HepG2 (cell line): ENCODE data around the gene COBL. TPM values are rescaled to one million over a fixed set of nuclear protein-coding genes. Genes with fewer than 3 reads are reported as not detected.

Experiments used
- ATAC-seq: fragments of 200-7000 bp; cut with Tn5 transposase; 3 replicates; pipeline ENCODE4 v1.9.1; 2020; ENCODE audit warnings: mild to moderate bottlenecking, moderate library complexity
- BruUV-seq: library from RNA; stranded (reverse); fragments of 400-500 nt; replicated peaks from 2 replicates; lab custom pipeline; 2021; lab: Mats Ljungman, UMichigan
- CTCF ChIA-PET: fragments of 300-600 bp; formaldehyde crosslinking; extraction: SDS; loops from one replicate; lab custom pipeline; 2021; ENCODE audit warnings: low total read pairs, inconsistent platforms, low intra/inter-chr PET ratio; lab: Yijun Ruan, JAX
- POLR2A ChIA-PET: fragments of 350-600 bp; sonication (Branson Sonifier 250); formaldehyde crosslinking; loops from one replicate; lab custom pipeline; 2020; ENCODE audit warnings: antibody characterized with exemption, inconsistent platforms; lab: Yijun Ruan, JAX
- DNase-seq: peaks from one replicate; pipeline ENCODE4 v3.0.0-alpha.2; 2015; ENCODE audit warnings: low spot score
- FAIRE-seq: peaks from 3 replicates; lab custom pipeline; 2011; peaks lifted over from hg19 to GRCh38; lab: Jason Lieb, UNC
- H2AFZ ChIP-seq: one replicate; pipeline ENCODE4 v1.6.1; 2011; ENCODE audit warnings: low read length, inconsistent platforms
- H3K27ac ChIP-seq: fragments of 300-600 bp; 3 replicates; pipeline ENCODE4 v1.8.0; 2011; ENCODE audit warnings: mixed run types, mild to moderate bottlenecking, mixed read lengths, low read length, inconsistent platforms; ENCODE audit not compliant: insufficient read depth; ENCODE audit errors: extremely low read length
- H3K27me3 ChIP-seq, 2 experiments: fragments of 200-600 bp in 1 of 2; 2 replicates in 1 of 2; 3 replicates in 1 of 2; pipeline versions ENCODE4 v1.6.0 to v1.8.0; 2011; ENCODE audit warnings: low read length in 2 of 2, mild to moderate bottlenecking in 2 of 2, moderate library complexity in 2 of 2, inconsistent platforms in 1 of 2; ENCODE audit not compliant: insufficient read depth in 2 of 2, control insufficient read depth in 1 of 2
- H3K36me3 ChIP-seq, 2 experiments: fragments of 200-600 bp in 1 of 2; replicated peaks in 1 of 2; 2 replicates in 1 of 2; 3 replicates in 1 of 2; pipeline versions ENCODE4 v1.5.1 to v1.8.0; 2011; ENCODE audit warnings: low read length in 2 of 2, inconsistent platforms in 1 of 2; ENCODE audit not compliant: insufficient read depth in 2 of 2, control insufficient read depth in 1 of 2
- H3K4me1 ChIP-seq: 2 replicates; pipeline ENCODE4 v1.5.1; 2012; ENCODE audit warnings: low read length, inconsistent platforms; ENCODE audit not compliant: insufficient read depth
- H3K4me2 ChIP-seq: 2 replicates; pipeline ENCODE4 v1.6.0; 2011; ENCODE audit warnings: low read depth, low read length, inconsistent platforms
- H3K4me3 ChIP-seq, 3 experiments: fragments of 200-600 bp in 1 of 3; sonication (generic), shearing (Covaris generic) in 1 of 3; replicated peaks in 1 of 3; 2 replicates each; pipeline ENCODE4 v1.5.1; 2011 to 2016; ENCODE audit warnings: low read length in 3 of 3, inconsistent platforms in 2 of 3, low read depth in 2 of 3, mild to moderate bottlenecking in 2 of 3, control low read depth in 1 of 3, mixed read lengths in 1 of 3; ENCODE audit not compliant: insufficient read depth in 1 of 3
- H3K79me2 ChIP-seq: one replicate; pipeline ENCODE4 v1.6.1; 2011; ENCODE audit warnings: low read length, inconsistent platforms; ENCODE audit not compliant: insufficient read depth
- H3K9ac ChIP-seq: 2 replicates; pipeline ENCODE4 v1.6.0; 2011; ENCODE audit warnings: mild to moderate bottlenecking, low read depth, low read length, inconsistent platforms; ENCODE audit not compliant: insufficient read depth
- H3K9me3 ChIP-seq: 2 replicates; pipeline ENCODE4 v1.5.1; 2012; ENCODE audit warnings: mild to moderate bottlenecking, low read length
- H4K20me1 ChIP-seq: 2 replicates; pipeline ENCODE4 v1.6.0; 2011; ENCODE audit warnings: inconsistent platforms, mild to moderate bottlenecking, low read length, moderate library complexity; ENCODE audit not compliant: insufficient read depth
- ADNP ChIP-seq: sonication (generic); formaldehyde crosslinking; IDR thresholded peaks from 2 replicates; pipeline ENCODE4 v1.4.0; 2020; ENCODE audit warnings: missing genetic modification reagents
- ELF1 ChIP-seq: sonication (generic); formaldehyde crosslinking; IDR thresholded peaks from 2 replicates; pipeline ENCODE4 v1.4.0; 2020; ENCODE audit warnings: missing genetic modification reagents
- FOXO4 ChIP-seq: sonication (generic); formaldehyde crosslinking; conservative IDR thresholded peaks from 2 replicates; pipeline ENCODE4 v1.8.1; 2023; ENCODE audit warnings: missing genetic modification reagents
- GTF3A ChIP-seq: sonication (generic); formaldehyde crosslinking; conservative IDR thresholded peaks from 2 replicates; pipeline ENCODE4 v1.4.0; 2020; ENCODE audit warnings: mild to moderate bottlenecking, missing genetic modification reagents
- HINFP ChIP-seq: sonication (generic); formaldehyde crosslinking; IDR thresholded peaks from 2 replicates; pipeline ENCODE4 v1.4.0; 2020; ENCODE audit warnings: low read depth, mild to moderate bottlenecking, missing genetic modification reagents
- KDM4B ChIP-seq: sonication (generic); formaldehyde crosslinking; IDR thresholded peaks from 2 replicates; pipeline ENCODE4 v1.4.0; 2020; ENCODE audit warnings: missing genetic modification reagents
- REPIN1 ChIP-seq: sonication (generic); formaldehyde crosslinking; IDR thresholded peaks from 2 replicates; pipeline ENCODE4 v1.8.0; 2022; ENCODE audit warnings: missing genetic modification reagents, low read depth, mild to moderate bottlenecking, borderline replicate concordance
- SSRP1 ChIP-seq: IDR thresholded peaks from 2 replicates; pipeline ENCODE4 v1.6.1; 2016; ENCODE audit warnings: control low read depth
- TMF1 ChIP-seq: sonication (generic); formaldehyde crosslinking; IDR thresholded peaks from 2 replicates; pipeline ENCODE4 v1.8.1; 2022; ENCODE audit warnings: low read depth, missing genetic modification reagents
- ZBTB42 ChIP-seq: sonication (generic); formaldehyde crosslinking; IDR thresholded peaks from 2 replicates; pipeline ENCODE4 v1.5.0; 2020; ENCODE audit warnings: mild to moderate bottlenecking, missing genetic modification reagents
- ZNF343 ChIP-seq: sonication (generic); formaldehyde crosslinking; IDR thresholded peaks from 2 replicates; pipeline ENCODE4 v1.4.0; 2020; ENCODE audit warnings: mild to moderate bottlenecking, missing genetic modification reagents
- WGBS: methylation state at CpG from one replicate; pipeline ENCODE4 v1.1.6; 2017; ENCODE audit warnings: low lambda C conversion rate; 5-methylcytosine and 5-hydroxymethylcytosine counted together
- in situ Hi-C: cut with HindIII; loops from 2 replicates; pipeline ENCODE4 v1.10.0; 2017; ENCODE audit warnings: low pct_unique_long_range_greater_than_20kb; ENCODE audit not compliant: extremely low pct_ligation_motif_present
- intact Hi-C: fragments of 100-400 bp; cut with micrococcal nuclease; formaldehyde crosslinking; loops from one replicate; pipeline ENCODE4 v1.10.0; 2022; ENCODE audit not compliant: unreplicated experiment
- polyA plus RNA-seq, 8 experiments: library from polyadenylated mRNA; depleted of rRNA in 3 of 8; stranded (reverse) in 7 of 8; unstranded in 1 of 8; fragments of >200 nt; fragmentation: Illumina TruSeq in 4 of 8; extraction: Trizol in 4 of 8; gene quantifications; 2 replicates each; pipeline versions ENCODE4 v1.2.1 to v1.2.3, GENCODE V29; 2011 to 2016; ENCODE audit warnings: low read depth in 4 of 8, missing spikeins in 1 of 8, mixed read lengths in 1 of 8; ENCODE audit not compliant: insufficient read depth in 1 of 8
- total RNA-seq, 5 experiments: library from RNA; depleted of rRNA; stranded (reverse); fragments of >200 nt; fragmentation: Illumina TruSeq; extraction: Trizol; gene quantifications; 2 replicates each; pipeline ENCODE4 v1.2.3, GENCODE V29; 2016; ENCODE audit warnings: low read depth in 1 of 5
- TF ChIP-seq, protein P1 (sequence below): IDR thresholded peaks from 2 replicates; pipeline ENCODE4 v1.6.1; 2016; ENCODE audit warnings: missing compliant biosample characterization, missing genetic modification reagents, borderline replicate concordance
- TF ChIP-seq, protein P2 (sequence below): sonication (generic); formaldehyde crosslinking; IDR thresholded peaks from 2 replicates; pipeline ENCODE4 v1.5.1; 2020; ENCODE audit warnings: mild to moderate bottlenecking, missing genetic modification reagents, borderline replicate concordance
- TF ChIP-seq, protein P3 (sequence below): sonication (generic); formaldehyde crosslinking; IDR thresholded peaks from 2 replicates; pipeline ENCODE4 v1.4.0; 2020; ENCODE audit warnings: low read depth, missing genetic modification reagents

COBL gene
- total and polyA plus RNA-seq, 2 of the 13 experiments (the other 11 are each of a cell fraction or from before 2014, with no cell fraction given), result 3.8 to 4.9 TPM

- Histone ChIP-seq H3K9me3 (no peaks in the 10 kb centered on the region), H3K27ac (no peak overlapping the region), H3K36me3 (peaks cover 2% of the 10 kb centered on the region in 2 experiments; a peak in 2 of 5 replicates), H3K4me1 (no peaks in the 10 kb centered on the region), H3K4me2 (no peak overlapping the region), H3K27me3 (no peaks in the 10 kb centered on the region), H4K20me1 (0 out of 2 replicates have a peak, but pooled peaks cover 5% of the 10 kb centered on the region), H3K4me3 (no peak overlapping the region), H3K9ac (no peak overlapping the region), H2AFZ (no peak overlapping the region), H3K79me2 (no peaks in the 10 kb centered on the region)
- intact Hi-C loops (no loop called here), in situ Hi-C loops (no loop called here)
- FAIRE-seq (no peak), ATAC-seq (no peak), DNase-seq (no peak)
- ChIA-PET CTCF (no interaction called here), POLR2A (no interaction called here)
- BruUV-seq, result no TSS peak
- 99% methylated on average over 7 of the region's 7 CpGs for WGBS
- no peak for TF ChIP-seq KDM4B (CRISPR knock-in tag)
- no peak for TF ChIP-seq ZBTB42 (CRISPR knock-in tag)
- no peak for TF ChIP-seq GTF3A (CRISPR knock-in tag)
- no peak for TF ChIP-seq TMF1 (CRISPR knock-in tag)
- no peak for TF ChIP-seq ADNP
- TF ChIP-seq SSRP1 (CRISPR knock-in tag), result no peak
- no peak for TF ChIP-seq ELF1 (CRISPR knock-in tag)
- TF ChIP-seq FOXO4 (CRISPR knock-in tag), result no peak
- no peak for TF ChIP-seq REPIN1
- no peak for TF ChIP-seq ZNF343 (CRISPR knock-in tag)
- TF ChIP-seq, protein P1, sequence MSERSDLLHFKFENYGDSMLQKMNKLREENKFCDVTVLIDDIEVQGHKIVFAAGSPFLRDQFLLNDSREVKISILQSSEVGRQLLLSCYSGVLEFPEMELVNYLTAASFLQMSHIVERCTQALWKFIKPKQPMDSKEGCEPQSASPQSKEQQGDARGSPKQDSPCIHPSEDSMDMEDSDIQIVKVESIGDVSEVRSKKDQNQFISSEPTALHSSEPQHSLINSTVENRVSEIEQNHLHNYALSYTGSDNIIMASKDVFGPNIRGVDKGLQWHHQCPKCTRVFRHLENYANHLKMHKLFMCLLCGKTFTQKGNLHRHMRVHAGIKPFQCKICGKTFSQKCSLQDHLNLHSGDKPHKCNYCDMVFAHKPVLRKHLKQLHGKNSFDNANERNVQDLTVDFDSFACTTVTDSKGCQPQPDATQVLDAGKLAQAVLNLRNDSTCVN (CRISPR knock-in tag), result no peak
- TF ChIP-seq, protein P2, sequence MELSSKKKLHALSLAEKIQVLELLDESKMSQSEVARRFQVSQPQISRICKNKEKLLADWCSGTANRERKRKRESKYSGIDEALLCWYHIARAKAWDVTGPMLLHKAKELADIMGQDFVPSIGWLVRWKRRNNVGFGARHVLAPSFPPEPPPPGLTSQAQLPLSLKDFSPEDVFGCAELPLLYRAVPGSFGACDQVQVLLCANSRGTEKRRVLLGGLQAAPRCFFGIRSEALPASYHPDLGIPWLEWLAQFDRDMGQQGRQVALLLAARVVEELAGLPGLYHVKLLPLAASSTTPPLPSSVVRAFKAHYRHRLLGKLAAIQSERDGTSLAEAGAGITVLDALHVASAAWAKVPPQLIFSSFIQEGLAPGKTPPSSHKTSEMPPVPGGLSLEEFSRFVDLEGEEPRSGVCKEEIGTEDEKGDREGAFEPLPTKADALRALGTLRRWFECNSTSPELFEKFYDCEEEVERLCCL, result no peak
- no peak for TF ChIP-seq HINFP (CRISPR knock-in tag)
- TF ChIP-seq, protein P3, sequence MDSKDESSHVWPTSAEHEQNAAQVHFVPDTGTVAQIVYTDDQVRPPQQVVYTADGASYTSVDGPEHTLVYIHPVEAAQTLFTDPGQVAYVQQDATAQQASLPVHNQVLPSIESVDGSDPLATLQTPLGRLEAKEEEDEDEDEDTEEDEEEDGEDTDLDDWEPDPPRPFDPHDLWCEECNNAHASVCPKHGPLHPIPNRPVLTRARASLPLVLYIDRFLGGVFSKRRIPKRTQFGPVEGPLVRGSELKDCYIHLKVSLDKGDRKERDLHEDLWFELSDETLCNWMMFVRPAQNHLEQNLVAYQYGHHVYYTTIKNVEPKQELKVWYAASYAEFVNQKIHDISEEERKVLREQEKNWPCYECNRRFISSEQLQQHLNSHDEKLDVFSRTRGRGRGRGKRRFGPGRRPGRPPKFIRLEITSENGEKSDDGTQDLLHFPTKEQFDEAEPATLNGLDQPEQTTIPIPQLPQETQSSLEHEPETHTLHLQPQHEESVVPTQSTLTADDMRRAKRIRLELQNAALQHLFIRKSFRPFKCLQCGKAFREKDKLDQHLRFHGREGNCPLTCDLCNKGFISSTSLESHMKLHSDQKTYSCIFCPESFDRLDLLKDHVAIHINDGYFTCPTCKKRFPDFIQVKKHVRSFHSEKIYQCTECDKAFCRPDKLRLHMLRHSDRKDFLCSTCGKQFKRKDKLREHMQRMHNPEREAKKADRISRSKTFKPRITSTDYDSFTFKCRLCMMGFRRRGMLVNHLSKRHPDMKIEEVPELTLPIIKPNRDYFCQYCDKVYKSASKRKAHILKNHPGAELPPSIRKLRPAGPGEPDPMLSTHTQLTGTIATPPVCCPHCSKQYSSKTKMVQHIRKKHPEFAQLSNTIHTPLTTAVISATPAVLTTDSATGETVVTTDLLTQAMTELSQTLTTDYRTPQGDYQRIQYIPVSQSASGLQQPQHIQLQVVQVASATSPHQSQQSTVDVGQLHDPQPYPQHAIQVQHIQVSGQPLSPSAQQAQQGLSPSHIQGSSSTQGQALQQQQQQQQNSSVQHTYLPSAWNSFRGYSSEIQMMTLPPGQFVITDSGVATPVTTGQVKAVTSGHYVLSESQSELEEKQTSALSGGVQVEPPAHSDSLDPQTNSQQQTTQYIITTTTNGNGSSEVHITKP, result no peak
Measured at GRCh38 chr7:51214098-51214497, 102.5 kb downstream of the COBL start.
